Uterus (tissue), 4 donors: Measurements from ENCODE around the gene STUM. TPM values are rescaled to one million over a fixed set of nuclear protein-coding genes. Genes with fewer than 3 reads are reported as not detected.
A peak's percentile ranks its signal among the peaks of the same experiment; 100 is the strongest.

ENCODE experiments used
- DNase-seq, 2 donors: peaks; one replicate each; pipeline ENCODE4 v3.0.0-alpha.2; 2019 to 2020
- H3K27ac ChIP-seq, 2 donors: fragments of 200-600 bp; sonication (generic); 1 replicate in 1 of 2; 2 replicates in 1 of 2; pipeline ENCODE4 v1.5.1; 2016 to 2018
- H3K27me3 ChIP-seq, 2 donors: fragments of 200-600 bp; sonication (generic); one replicate each; pipeline ENCODE4 v1.5.1; 2018 to 2019; ENCODE audit warnings: control low read depth in 1 of 2
- H3K36me3 ChIP-seq, 2 donors: fragments of 200-600 bp; sonication (generic); one replicate each; pipeline ENCODE4 v1.5.1; 2019; ENCODE audit warnings: control low read depth in 1 of 2
- H3K4me1 ChIP-seq, 2 donors: fragments of 200-600 bp; sonication (generic); one replicate each; pipeline ENCODE4 v1.5.1; 2018 to 2019; ENCODE audit warnings: control low read depth in 1 of 2
- H3K4me3 ChIP-seq, 2 donors: fragments of 200-600 bp; sonication (generic); 1 replicate in 1 of 2; 2 replicates in 1 of 2; pipeline ENCODE4 v1.5.1; 2018 to 2019; ENCODE audit warnings: mild to moderate bottlenecking in 1 of 2
- H3K9me3 ChIP-seq, 2 donors: fragments of 200-600 bp; sonication (generic); one replicate each; pipeline ENCODE4 v1.5.1; 2019; ENCODE audit warnings: control low read depth in 1 of 2
- CTCF ChIP-seq, 4 experiments: fragments of 200-600 bp in 2 of 4; fragments of 450-650 bp in 2 of 4; sonication (generic) in 2 of 4; IDR thresholded peaks; one replicate each; pipeline ENCODE4 v1.5.1; 2016 to 2019; ENCODE audit warnings: antibody characterized with exemption in 4 of 4, mild to moderate bottlenecking in 2 of 4, moderate library complexity in 1 of 4
- POLR2A ChIP-seq, 2 donors: fragments of 450-650 bp; IDR thresholded peaks; one replicate each; pipeline ENCODE4 v1.6.1; 2016; ENCODE audit warnings: antibody characterized with exemption in 2 of 2, mild to moderate bottlenecking in 1 of 2, moderate library complexity in 1 of 2
- intact Hi-C: fragments of 100-400 bp; cut with DNase I; formaldehyde crosslinking; loops from one replicate; pipeline ENCODE4 v1.15.1; 2023; ENCODE audit warnings: low total_unique reads
- total RNA-seq, 4 donors: library from RNA; depleted of rRNA in 3 of 4; stranded (reverse); fragments of >200 nt in 3 of 4; gene quantifications; one replicate each; pipeline versions ENCODE4 v1.1.0 to v1.2.4, GENCODE V29; 2014 to 2023
- donor health status: DM: yes; HTN: yes; CAD: no.

The STUM gene
- total RNA-seq, 4 donors from 2014 or later: 0.88 to 9.1 (median 2.2) TPM

GRCh38 chr1:226586650-226587422 lies 38.3 kb downstream of the STUM start:
- DNase-seq: no peak
- intact Hi-C loops: no loop called here
- Histone ChIP-seq H3K9me3 (no peaks in the 10 kb centered on the region), H3K27me3 (no peaks in the 10 kb centered on the region), H3K27ac (no peak overlapping the region), H3K4me1 (no peaks in the 10 kb centered on the region), H3K36me3 (no peaks in the 10 kb centered on the region), H3K4me3 (no peak overlapping the region)
- no peak for TF ChIP-seq POLR2A (IDR thresholded peaks at IDR 0.05)

- Histone ChIP-seq H3K9me3 (no peaks in the 10 kb centered on the region), H3K27me3 (no peaks in the 10 kb centered on the region), H3K27ac (peak overlapping the region; percentile 54 to 76), H3K36me3 (no peaks in the 10 kb centered on the region), H3K4me1 (no peaks in the 10 kb centered on the region), H3K4me3 (no peak overlapping the region)
- no peak for DNase-seq
- TF ChIP-seq CTCF (IDR thresholded peaks at IDR 0.05): no peak
- TF ChIP-seq POLR2A (IDR thresholded peaks at IDR 0.05): no peak
- intact Hi-C loops: no loop called here
Observed at GRCh38 chr1:226588484-226588883, 39.9 kb downstream of the STUM start.

GRCh38 chr1:226589008-226589733 lies 40.6 kb downstream of the STUM start:
- TF ChIP-seq POLR2A (IDR thresholded peaks at IDR 0.05) (no peak), CTCF (IDR thresholded peaks at IDR 0.05) (no peak)
- Histone ChIP-seq H3K27me3 (no peaks in the 10 kb centered on the region), H3K27ac (peak overlapping the region; percentile 54 to 76), H3K4me3 (no peak overlapping the region), H3K9me3 (no peaks in the 10 kb centered on the region), H3K4me1 (no peaks in the 10 kb centered on the region), H3K36me3 (no peaks in the 10 kb centered on the region)
- intact Hi-C loops: no loop called here
- DNase-seq: peak; percentile 38 to 62

- DNase-seq: no peak
- no peak overlapping the region for H3K4me3 ChIP-seq
- H3K4me1 ChIP-seq: no peaks in the 10 kb centered on the region
- H3K27me3 ChIP-seq: no peaks in the 10 kb centered on the region
- intact Hi-C loops: no loop called here
- no peak overlapping the region for H3K27ac ChIP-seq
- no peaks in the 10 kb centered on the region for H3K36me3 ChIP-seq
- TF ChIP-seq POLR2A (IDR thresholded peaks at IDR 0.05): no peak
- no peak for TF ChIP-seq CTCF (IDR thresholded peaks at IDR 0.05)
- no peaks in the 10 kb centered on the region for H3K9me3 ChIP-seq
Observed at GRCh38 chr1:226590614-226591013, 42.0 kb downstream of the STUM start.

GRCh38 chr1:226593541-226593940 lies 45.0 kb downstream of the STUM start:
- Histone ChIP-seq H3K36me3 (no peaks in the 10 kb centered on the region), H3K27me3 (no peaks in the 10 kb centered on the region), H3K27ac (no peak overlapping the region), H3K4me1 (no peaks in the 10 kb centered on the region), H3K4me3 (no peak overlapping the region), H3K9me3 (no peaks in the 10 kb centered on the region)
- intact Hi-C loops: no loop called here
- DNase-seq: no peak
- TF ChIP-seq CTCF (IDR thresholded peaks at IDR 0.05): no peak
- TF ChIP-seq POLR2A (IDR thresholded peaks at IDR 0.05): no peak
